Fibroblast of skin of right biceps (primary cell): Measurements from ENCODE around the gene DOP1A.

Source experiments
- DNase-seq: peaks from one replicate; pipeline ENCODE4 v3.0.0-alpha.2; 2013

Gene DOP1A

DNA sequence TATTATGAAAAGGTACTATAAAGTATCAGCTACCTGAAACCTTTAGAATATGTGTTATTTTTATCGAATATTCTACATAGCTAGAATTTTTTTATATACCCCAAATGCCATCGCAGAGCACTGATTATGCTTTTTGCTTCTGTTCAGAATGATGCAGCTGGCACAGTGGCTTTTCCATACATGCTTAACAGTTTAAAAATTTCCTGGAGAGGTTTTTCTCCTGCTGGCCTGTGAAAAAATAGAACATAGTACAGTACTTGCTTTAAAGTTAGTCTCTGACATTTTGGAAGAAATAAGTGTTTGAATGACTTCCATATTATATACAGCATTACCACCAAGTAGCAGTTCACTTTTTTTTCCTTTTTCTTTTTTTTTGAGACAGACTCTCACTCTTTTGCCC, 5.3 kb downstream of the DOP1A start:
- no peak for DNase-seq

GRCh38 chr6:83073615-83074014, 6.1 kb downstream of the DOP1A start:
- DNase-seq = no peak

- no peak for DNase-seq
Measured at GRCh38 chr6:83083476-83083875, 16.0 kb downstream of the DOP1A start.

DNA sequence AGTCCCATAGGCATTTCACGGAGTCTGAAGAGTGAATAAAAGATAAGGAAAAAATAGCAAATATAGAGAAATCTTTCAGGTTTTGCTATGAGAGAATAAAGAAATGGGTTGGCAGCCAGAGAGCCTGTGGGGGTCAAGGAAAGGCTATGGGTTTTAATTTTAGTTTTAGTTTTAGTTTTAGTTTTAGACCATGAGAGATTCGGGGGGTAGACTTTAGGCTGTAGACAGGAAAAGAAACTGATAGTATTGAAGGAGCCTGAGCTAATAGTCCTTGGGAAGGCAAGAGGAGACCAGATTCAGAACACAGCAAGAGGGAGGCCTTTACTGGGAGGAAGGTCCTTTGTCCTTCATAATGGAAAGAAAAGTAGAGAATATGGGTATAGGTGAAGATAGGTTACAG, 19.3 kb downstream of the DOP1A start:
- no peak for DNase-seq

DNA sequence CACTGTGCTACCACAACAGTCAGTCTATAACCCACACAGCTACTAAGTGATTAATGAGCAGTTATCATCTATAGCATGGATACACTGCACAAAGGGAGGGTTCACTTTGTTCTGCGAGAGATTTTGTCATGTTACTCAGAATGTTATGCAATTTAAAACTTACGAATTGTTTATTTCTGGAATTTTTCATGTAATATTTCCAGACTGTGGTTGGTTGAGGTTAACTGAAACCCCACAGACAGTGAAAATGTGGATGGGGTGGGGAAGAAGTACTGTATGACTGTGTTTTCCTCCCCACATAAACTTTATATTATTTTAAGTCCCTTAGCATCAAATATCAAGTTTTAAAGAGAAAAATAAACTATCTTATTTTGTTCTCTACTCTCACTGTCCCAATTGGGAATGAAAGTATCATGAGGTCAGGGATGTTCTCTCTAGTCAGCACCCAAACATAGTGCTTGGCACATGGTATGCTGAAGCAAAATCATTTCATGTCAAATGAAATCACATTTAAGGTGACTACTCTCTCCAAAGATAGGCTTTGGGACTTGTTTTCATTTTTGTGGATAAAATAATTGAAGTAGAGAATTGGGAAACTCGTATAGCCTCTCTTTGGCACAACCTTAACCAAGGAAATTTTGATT, 25.4 kb downstream of the DOP1A start:
- DNase-seq = peak; percentile 29

DNA sequence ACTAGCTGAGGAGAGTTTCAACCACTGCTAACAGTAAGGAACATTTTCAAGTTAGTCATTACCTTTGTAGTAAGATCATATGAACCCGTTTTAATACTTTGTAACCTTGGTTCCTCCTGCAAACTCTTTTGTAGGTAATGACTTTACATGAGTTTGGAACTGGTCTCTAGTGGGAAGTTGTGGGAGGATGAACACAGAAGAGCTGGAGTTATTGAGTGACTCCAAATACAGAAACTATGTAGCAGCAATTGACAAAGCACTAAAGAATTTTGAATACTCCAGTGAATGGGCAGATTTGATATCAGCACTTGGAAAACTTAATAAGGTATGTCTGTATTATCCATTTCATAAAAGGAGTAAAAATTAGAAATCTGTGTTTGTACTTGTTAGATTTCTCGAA, 29.3 kb downstream of the DOP1A start:
- peak; percentile 30 for DNase-seq

GRCh38 chr6:83097204-83097603, 29.7 kb downstream of the DOP1A start:
- DNase-seq = peak; percentile 25

DNA sequence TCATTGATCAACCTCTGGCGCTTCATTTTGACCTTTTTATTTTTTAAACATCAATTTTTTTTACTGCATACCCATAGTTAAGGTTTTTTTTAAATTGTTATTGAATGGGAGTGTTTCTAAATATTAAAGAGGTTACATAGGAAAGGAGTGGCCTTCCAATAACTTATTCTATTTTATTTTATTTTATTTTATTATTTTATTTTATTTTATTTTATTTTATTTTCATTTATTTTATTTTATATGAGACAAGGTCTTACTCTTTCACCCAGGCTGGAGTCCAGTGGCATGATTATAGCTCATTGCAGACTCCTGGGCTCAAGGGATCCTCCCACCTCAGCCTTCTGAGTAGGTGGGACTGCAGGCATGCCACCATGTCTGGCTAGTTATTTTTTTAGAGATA, 30.2 kb downstream of the DOP1A start:
- no peak for DNase-seq

GRCh38 chr6:83098589-83098988, 31.1 kb downstream of the DOP1A start:
- no peak for DNase-seq

DNA sequence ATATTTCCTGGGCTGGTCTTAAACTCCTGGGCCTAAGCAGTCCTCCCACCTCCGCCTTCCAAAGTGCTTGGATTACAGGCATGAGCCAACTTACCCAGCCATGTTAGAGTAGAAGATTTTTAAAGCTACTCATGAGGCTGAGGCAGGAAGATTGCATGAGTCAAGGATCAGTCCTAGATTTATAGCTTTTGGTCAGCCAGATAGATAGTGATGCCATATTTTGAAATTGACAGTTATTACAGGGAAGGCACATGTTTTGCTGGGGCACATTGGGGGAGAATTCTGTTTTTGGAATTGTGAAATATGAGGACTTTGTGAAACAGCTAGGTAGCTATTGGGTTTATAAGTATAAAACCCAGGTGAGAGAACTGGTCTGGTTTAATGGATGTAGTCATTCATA, 40.9 kb downstream of the DOP1A start:
- no peak for DNase-seq

DNA sequence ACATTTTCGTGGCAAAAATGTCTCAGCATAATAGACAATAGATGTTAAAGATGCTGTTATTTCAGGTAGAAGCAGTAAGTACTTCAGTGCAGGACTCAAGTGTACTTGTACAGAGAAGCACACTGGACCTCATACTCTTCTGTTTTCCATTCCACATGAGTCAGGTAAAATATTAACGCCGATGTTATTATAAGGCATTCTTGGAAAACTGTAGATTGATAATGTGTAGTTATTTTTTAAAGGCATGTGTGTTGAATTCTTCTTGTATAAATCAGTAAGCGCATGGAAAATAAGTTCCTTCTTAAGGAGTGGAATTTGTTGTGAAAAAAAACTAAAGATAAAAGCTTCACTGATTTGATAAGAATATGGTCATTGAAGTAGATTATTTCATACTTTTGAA, 45.8 kb downstream of the DOP1A start:
- DNase-seq = no peak

- no peak for DNase-seq
Measured at GRCh38 chr6:83114164-83114563, 46.7 kb downstream of the DOP1A start.

DNA sequence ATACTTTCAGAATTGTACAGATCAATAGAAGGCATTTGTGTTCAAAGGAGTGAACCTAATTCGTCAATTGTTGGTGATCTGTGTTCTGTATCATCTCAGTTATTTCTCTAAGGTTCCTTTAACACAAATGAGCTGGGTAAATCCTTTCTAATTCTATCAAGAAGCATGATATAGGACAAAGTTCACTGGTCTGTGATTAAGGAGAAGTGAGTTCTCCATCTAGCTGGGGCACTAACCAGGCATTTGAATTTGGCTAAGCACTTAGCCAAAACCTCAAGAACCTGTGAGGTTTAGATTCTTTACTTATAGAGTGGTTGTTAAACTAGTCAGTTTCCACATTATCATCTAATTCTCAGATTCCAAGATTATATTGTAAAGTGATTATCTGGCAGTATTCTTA, 50.3 kb downstream of the DOP1A start:
- DNase-seq = no peak

DNA sequence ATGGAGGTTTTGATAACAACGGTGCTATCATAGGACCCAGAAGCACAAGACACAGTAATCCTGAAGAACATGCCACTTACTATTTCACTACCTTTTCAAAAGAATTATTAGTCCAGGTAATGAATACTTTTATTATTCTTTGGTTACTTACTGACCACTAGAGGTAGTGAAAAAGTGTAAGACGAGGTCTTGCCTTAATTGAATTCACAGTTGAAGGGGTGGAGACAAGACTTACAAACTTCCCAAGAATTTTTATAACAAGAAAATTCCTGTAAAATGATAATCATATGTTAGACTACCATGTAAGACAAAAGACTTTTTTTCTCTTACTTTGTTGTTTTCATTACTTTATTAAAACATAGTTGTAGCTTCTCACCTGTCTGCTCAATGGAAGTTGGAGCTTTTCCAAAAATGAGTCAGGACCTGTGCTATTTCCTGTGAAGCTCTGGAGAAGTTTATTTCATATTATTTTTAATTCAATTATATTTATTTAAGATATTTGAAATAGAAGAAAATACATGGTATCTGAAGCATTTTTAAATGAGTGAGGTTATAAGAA, 52.4 kb downstream of the DOP1A start:
- peak; percentile 14 for DNase-seq

- DNase-seq = no peak
Measured at GRCh38 chr6:83124553-83124952, 57.1 kb downstream of the DOP1A start.

DNA sequence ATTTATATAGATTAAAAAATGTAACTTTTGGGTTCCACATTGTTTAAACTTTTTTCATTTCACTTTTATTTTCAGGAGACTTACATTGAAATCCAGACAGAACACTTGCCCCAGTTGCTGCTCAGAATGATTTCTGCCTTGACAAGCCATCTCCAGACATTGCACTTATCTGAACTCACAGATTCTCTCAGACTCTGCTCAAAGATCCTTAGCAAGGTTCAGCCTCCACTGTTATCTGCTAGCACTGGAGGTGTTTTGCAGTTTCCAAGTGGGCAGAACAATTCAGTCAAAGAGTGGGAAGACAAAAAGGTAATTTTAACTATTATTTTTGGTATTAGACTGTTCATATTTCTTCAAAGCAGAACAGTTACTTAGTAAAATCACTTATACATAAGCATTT, 58.0 kb downstream of the DOP1A start:
- DNase-seq = no peak

DNA sequence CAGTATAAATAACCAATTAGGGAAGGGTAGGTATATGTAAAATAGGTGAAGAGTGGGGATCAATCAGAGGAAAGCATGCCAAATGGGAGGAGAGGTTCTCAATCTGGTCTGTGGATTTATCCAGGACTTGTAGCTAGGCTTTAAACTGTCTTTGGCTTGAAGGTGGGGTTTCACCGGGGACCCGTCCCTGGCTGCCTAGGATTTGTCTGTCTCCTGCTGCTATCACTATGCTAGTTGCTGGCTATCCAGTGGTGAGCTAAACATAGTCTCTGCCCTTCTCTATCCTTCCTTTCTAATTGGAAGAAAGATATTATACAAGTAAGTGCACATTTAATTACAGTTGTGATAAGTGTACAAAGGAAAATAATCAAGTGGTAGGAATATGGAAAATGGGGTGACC, 58.8 kb downstream of the DOP1A start:
- no peak for DNase-seq

- DNase-seq = no peak
Measured at GRCh38 chr6:83126807-83127206, 59.3 kb downstream of the DOP1A start.

DNA sequence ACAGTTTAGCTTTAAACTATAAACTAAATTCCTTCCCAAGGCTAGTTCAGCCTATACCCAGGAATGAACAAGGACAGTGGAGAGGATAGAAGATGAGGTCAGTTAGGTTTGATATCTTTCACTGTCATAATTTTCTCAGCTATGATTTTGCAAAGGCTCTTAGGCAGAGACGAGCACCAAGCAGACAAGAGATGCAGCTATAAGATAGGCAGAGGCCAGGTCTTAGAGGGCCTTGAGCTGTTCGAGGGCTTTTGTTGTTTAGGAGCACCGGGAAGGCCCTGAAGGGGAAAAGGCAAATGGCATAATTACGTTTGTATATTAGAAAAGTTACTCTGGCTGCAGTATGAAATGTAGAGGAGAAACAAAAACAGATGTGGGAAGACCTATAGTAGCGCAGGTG, 59.8 kb downstream of the DOP1A start:
- no peak for DNase-seq

DNA sequence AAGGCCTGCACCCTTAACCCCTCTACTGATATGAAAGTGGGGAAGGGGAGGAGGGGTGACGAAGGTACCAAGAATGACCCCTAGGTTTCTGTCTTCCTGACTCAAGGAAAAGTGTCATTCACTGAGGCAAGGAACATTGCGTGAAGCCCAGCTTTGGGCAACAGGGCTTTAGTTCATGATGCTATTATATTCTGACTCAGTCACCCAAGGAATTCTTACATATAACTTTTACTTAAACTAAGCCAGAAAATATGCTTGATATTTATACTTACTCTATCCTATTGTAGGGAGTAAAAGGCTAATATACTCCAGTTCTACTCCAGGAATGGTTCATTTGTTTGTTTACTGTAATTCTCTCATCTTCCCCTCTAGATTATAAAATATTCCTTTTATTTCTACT, 60.5 kb downstream of the DOP1A start:
- DNase-seq = peak; percentile 39

DNA sequence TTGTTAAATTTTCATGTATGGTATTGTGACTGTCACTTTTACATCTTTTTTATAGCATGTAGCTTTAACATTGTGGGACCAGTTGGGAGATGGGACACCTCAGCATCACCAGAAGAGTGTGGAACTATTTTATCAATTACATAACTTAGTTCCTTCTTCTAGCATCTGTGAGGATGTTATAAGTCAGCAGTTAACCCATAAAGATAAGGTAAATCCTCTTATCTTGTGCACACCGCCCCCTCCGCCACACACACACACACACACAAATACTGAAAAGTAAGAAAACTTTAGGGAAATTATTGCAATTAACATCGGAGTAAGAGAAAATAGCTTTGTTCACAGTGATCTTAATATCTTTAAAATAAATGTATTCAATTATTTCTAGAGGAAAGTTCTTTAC, 64.7 kb downstream of the DOP1A start:
- DNase-seq = no peak

GRCh38 chr6:83138118-83138722, 70.7 kb downstream of the DOP1A start:
- DNase-seq = no peak

- no peak for DNase-seq
Measured at GRCh38 chr6:83138758-83139157, 71.3 kb downstream of the DOP1A start.

DNA sequence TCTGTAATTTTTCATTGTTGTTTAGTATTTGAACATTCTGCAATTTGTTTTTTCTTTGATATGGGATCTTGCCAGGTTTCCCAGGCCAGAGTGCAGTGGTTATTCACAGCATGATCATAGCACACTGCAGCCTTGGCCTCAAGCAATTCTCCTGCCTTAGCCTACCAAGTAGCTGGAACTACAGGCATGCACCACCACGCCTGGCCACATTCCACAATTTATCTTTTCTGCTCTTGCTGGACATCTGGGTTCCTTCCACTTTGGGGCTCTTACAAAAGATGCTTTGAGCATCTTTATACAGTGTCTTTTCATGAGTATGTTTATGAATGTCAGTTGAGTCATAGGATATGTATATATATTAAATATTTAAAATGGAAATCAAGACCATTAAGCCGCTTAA, 83.6 kb downstream of the DOP1A start:
- DNase-seq = no peak

GRCh38 chr6:83152913-83153312, 85.4 kb downstream of the DOP1A start:
- DNase-seq = no peak
